Esophagus squamous epithelium (tissue), 4 donors: Measurements from ENCODE around the gene AGBL2.

ENCODE experiments used
- POLR2A ChIP-seq, 4 donors: fragments of 450-650 bp; IDR thresholded peaks; one replicate each; pipeline ENCODE4 v1.6.1; 2017; ENCODE audit warnings: antibody characterized with exemption in 4 of 4, mild to moderate bottlenecking in 4 of 4, moderate library complexity in 3 of 4
- TF ChIP-seq, protein P1 (sequence below), 6 experiments: fragments of 450-650 bp in 4 of 6; fragments of 200-600 bp in 2 of 6; sonication (generic) in 2 of 6; IDR thresholded peaks; one replicate each; pipeline ENCODE4 v1.5.1; 2016 to 2019; ENCODE audit warnings: antibody characterized with exemption in 6 of 6, mild to moderate bottlenecking in 4 of 6, moderate library complexity in 4 of 6

DNA sequence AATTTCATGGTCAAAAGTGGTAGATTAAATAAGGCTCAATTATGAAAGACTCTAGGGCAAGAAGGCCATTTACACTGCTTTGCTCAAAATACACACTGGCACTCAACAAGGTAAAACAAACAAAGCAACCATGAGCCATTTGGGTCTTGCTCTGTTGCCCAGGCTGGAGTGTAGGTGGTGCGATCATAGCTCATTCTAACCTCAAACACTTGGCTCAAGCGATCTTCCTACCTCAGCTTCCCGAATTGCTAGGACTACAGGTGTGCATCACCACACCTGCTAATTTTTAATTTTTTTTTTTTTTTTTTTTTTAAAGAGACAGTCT, 10.9 kb upstream of the AGBL2 start:
- TF ChIP-seq, protein P1, sequence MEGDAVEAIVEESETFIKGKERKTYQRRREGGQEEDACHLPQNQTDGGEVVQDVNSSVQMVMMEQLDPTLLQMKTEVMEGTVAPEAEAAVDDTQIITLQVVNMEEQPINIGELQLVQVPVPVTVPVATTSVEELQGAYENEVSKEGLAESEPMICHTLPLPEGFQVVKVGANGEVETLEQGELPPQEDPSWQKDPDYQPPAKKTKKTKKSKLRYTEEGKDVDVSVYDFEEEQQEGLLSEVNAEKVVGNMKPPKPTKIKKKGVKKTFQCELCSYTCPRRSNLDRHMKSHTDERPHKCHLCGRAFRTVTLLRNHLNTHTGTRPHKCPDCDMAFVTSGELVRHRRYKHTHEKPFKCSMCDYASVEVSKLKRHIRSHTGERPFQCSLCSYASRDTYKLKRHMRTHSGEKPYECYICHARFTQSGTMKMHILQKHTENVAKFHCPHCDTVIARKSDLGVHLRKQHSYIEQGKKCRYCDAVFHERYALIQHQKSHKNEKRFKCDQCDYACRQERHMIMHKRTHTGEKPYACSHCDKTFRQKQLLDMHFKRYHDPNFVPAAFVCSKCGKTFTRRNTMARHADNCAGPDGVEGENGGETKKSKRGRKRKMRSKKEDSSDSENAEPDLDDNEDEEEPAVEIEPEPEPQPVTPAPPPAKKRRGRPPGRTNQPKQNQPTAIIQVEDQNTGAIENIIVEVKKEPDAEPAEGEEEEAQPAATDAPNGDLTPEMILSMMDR (IDR thresholded peaks at IDR 0.05) = no peak
- TF ChIP-seq POLR2A (IDR thresholded peaks at IDR 0.05) = no peak
